Neural progenitor cell (in vitro differentiated cells): ENCODE measurements around the gene TGFB2.

Experiments
- EZH2 ChIP-seq: fragments of 200-600 bp; sonication (generic); IDR thresholded peaks from 2 replicates; pipeline ENCODE4 v1.6.1; 2017; ENCODE audit warnings: antibody characterized with exemption, mild to moderate bottlenecking, moderate library complexity
- TF ChIP-seq, protein P1 (sequence below): fragments of 200-600 bp; sonication (generic); IDR thresholded peaks from 2 replicates; pipeline ENCODE4 v1.5.1; 2017; ENCODE audit warnings: antibody characterized with exemption, mild to moderate bottlenecking

- TF ChIP-seq EZH2, result no peak
- TF ChIP-seq, protein P1, sequence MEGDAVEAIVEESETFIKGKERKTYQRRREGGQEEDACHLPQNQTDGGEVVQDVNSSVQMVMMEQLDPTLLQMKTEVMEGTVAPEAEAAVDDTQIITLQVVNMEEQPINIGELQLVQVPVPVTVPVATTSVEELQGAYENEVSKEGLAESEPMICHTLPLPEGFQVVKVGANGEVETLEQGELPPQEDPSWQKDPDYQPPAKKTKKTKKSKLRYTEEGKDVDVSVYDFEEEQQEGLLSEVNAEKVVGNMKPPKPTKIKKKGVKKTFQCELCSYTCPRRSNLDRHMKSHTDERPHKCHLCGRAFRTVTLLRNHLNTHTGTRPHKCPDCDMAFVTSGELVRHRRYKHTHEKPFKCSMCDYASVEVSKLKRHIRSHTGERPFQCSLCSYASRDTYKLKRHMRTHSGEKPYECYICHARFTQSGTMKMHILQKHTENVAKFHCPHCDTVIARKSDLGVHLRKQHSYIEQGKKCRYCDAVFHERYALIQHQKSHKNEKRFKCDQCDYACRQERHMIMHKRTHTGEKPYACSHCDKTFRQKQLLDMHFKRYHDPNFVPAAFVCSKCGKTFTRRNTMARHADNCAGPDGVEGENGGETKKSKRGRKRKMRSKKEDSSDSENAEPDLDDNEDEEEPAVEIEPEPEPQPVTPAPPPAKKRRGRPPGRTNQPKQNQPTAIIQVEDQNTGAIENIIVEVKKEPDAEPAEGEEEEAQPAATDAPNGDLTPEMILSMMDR, result no peak
Measured at GRCh38 chr1:218380125-218380977, 35.2 kb downstream of the TGFB2 start.
